ENCODE data around the gene FBXO4. TPM values are rescaled to one million over a fixed set of nuclear protein-coding genes. Genes with fewer than 3 reads are reported as not detected.

Gene FBXO4
- polyA plus RNA-seq, 1 experiment, result 3.9 TPM

DNA sequence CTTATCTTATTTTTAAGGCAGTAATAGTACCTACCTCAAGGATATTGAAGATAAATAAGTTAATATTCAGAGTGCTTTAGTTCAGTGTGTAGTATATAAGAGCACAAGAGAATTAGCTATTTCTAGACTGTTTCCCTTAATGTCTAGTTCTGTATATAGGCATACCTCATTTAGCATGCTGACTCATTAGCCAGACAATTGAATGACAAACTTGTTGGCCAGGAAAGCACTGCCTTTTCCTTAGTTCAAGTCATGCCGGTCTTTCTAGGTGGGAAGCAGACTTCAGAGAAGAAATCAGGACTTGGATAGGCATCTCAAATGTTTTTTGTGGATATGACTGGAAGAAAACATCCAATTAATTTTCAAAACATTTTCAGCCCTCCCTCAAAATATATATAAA lies 3.2 kb upstream of the FBXO4 start:
- H3K36me3 ChIP-seq (ENCODE audit: control insufficient read depth, insufficient read depth, low read length), result peaks cover 3% of the 10 kb centered on the region
- ChIA-PET POLR2A (no interaction called here), CTCF (no interaction called here)
- TF ChIP-seq, protein P1, sequence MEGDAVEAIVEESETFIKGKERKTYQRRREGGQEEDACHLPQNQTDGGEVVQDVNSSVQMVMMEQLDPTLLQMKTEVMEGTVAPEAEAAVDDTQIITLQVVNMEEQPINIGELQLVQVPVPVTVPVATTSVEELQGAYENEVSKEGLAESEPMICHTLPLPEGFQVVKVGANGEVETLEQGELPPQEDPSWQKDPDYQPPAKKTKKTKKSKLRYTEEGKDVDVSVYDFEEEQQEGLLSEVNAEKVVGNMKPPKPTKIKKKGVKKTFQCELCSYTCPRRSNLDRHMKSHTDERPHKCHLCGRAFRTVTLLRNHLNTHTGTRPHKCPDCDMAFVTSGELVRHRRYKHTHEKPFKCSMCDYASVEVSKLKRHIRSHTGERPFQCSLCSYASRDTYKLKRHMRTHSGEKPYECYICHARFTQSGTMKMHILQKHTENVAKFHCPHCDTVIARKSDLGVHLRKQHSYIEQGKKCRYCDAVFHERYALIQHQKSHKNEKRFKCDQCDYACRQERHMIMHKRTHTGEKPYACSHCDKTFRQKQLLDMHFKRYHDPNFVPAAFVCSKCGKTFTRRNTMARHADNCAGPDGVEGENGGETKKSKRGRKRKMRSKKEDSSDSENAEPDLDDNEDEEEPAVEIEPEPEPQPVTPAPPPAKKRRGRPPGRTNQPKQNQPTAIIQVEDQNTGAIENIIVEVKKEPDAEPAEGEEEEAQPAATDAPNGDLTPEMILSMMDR (IDR thresholded peaks at IDR 0.05; ENCODE audit: insufficient read depth, low read depth, low read length), result no peak
- DNase-seq (ENCODE audit: low read depth), result no peak
- H3K27me3 ChIP-seq (ENCODE audit: control insufficient read depth, insufficient read depth, low read length), result no peaks in the 10 kb centered on the region
- no peak overlapping the region for H3K4me3 ChIP-seq (ENCODE audit: low read depth, low read length)

DNA sequence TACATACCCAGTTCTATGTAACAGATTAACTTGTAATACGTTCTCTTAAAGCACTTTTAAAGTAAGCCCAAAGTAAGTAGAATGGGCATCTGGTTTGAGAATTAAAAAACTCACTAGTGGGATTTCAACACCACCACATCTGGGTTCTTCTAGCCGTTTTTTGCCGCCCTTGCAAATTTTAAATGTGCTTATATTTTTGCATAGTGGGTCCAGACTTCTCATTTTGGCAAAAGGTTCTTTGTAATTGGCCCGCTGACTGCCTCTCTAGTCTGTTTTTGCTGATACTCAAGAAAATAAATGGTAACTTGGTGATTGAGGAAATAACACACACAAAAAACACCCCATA lies 582 bp upstream of the FBXO4 start:
- Histone ChIP-seq H3K4me3 (ENCODE audit: low read depth, low read length) (peak overlapping the region; percentile 66), H3K36me3 (ENCODE audit: control insufficient read depth, insufficient read depth, low read length) (peaks cover 1% of the 10 kb centered on the region; the same call in 1 of the 2 replicates), H3K27me3 (ENCODE audit: control insufficient read depth, insufficient read depth, low read length) (no peaks in the 10 kb centered on the region)
- DNase-seq (ENCODE audit: low read depth), result no peak
- ChIA-PET POLR2A (interaction anchor here (1.0 kb wide), 1 partner anchor 16 kb away, joined by 3 read pairs; no protein-coding TSS in a partner anchor), CTCF (interaction anchor here (1.6 kb wide), 1 partner anchor 10 kb away, joined by 3 read pairs; no protein-coding TSS in a partner anchor)
- TF ChIP-seq, protein P1 (IDR thresholded peaks at IDR 0.05; ENCODE audit: insufficient read depth, low read depth, low read length), result no peak

DNA sequence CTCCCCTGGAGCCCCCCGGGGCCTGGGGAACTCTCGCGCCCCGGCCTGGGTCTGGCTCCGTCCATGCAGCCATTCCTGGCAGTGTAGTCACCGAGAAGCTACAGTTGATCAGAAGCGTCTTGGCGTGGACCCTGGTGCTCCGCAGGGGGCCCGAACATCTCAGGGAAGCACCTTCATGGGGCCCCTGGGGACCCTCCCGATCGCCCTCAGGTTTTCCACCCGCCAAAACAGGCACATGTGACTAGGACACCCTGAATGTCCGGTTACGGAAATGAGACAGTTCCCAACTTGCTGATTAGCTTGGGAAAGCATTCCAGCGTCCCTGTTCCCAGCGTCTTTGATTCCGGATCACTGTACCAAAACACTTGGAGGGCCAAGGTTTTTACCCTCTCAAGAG lies 472 bp downstream of the FBXO4 start:
- Histone ChIP-seq H3K36me3 (ENCODE audit: control insufficient read depth, insufficient read depth, low read length) (no peaks in the 10 kb centered on the region), H3K4me3 (ENCODE audit: low read depth, low read length) (peak overlapping the region; percentile 66), H3K27me3 (ENCODE audit: control insufficient read depth, insufficient read depth, low read length) (no peaks in the 10 kb centered on the region)
- TF ChIP-seq, protein P1 (IDR thresholded peaks at IDR 0.05; ENCODE audit: insufficient read depth, low read depth, low read length), result no peak
- DNase-seq (ENCODE audit: low read depth), result no peak
- POLR2A ChIA-PET, result interaction anchor here (1.0 kb wide), 1 partner anchor 17 kb away, joined by 3 read pairs; no protein-coding TSS in a partner anchor
- CTCF ChIA-PET, result interaction anchor here (1.2 to 1.6 kb wide), 2 partner anchors 9 to 22 kb away, joined by 3 read pairs; partner anchors contain the start of gene RIMOC1

DNA sequence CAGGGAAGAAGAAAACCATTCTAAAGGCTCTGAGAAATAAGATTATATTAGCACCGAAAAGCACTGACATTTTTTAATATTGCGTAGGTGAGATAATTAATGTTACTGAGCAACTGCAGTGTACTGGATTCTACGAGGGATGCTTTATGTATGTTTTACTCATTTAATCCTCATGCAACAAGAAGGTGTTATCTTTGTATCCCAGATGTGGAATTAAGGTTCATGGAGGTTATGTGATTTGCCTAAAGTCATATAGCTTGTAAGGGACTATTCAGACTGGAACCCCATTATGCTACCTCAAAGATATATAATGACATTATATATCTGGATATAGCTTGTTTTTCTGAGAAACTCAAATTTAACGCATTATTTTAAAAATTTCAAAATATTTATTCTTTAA lies 2.5 kb downstream of the FBXO4 start:
- no peak for DNase-seq (ENCODE audit: low read depth)
- Histone ChIP-seq H3K4me3 (ENCODE audit: low read depth, low read length) (no peak overlapping the region), H3K36me3 (ENCODE audit: control insufficient read depth, insufficient read depth, low read length) (no peaks in the 10 kb centered on the region), H3K27me3 (ENCODE audit: control insufficient read depth, insufficient read depth, low read length) (no peaks in the 10 kb centered on the region)
- ChIA-PET POLR2A (no interaction called here), CTCF (no interaction called here)
- TF ChIP-seq, protein P1 (IDR thresholded peaks at IDR 0.05; ENCODE audit: insufficient read depth, low read depth, low read length), result no peak

DNA sequence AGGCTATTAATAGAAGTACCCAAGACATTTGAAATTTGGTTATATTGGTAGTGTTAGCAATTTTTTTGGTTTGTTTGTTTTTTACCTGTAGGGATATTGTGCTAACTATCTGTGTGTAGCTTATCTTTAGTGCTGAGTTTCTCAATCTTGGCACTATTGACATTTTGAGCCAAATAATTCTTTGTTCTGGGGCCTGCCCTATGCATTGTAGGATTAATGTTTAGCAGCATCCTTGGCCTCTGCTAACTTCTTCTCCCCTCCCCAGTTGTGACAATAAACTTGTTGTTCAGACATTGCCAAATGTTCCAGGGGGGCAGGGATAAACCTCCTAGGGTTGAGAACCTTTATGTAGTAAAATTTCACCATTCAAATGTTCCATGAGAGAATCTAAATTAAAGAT lies 4.0 kb downstream of the FBXO4 start:
- TF ChIP-seq, protein P1 (IDR thresholded peaks at IDR 0.05; ENCODE audit: insufficient read depth, low read depth, low read length), result no peak
- CTCF ChIA-PET, result interaction anchor here (1.0 to 1.6 kb wide), 2 partner anchors 9 to 127 kb away, joined by 3 to 4 read pairs; no protein-coding TSS in a partner anchor
- Histone ChIP-seq H3K36me3 (ENCODE audit: control insufficient read depth, insufficient read depth, low read length) (no peaks in the 10 kb centered on the region), H3K4me3 (ENCODE audit: low read depth, low read length) (no peak overlapping the region), H3K27me3 (ENCODE audit: control insufficient read depth, insufficient read depth, low read length) (no peaks in the 10 kb centered on the region)
- no peak for DNase-seq (ENCODE audit: low read depth)
- POLR2A ChIA-PET, result no interaction called here

All from BJ (cell line).